Purkinje cell (primary cell): ENCODE measurements around the gene MC1R. TPM values are rescaled to one million over a fixed set of nuclear protein-coding genes. Genes with fewer than 3 reads are reported as not detected.

Experiments used
- polyA plus RNA-seq: library from polyadenylated mRNA; unstranded; fragments of >200 nt; fragmentation: Nextera tagmentation; gene quantifications from 2 replicates; pipeline ENCODE4 v1.2.1, GENCODE V29; 2014

Gene MC1R
- polyA plus RNA-seq = 0.09 and 1.0 TPM in 2 replicates

DNA sequence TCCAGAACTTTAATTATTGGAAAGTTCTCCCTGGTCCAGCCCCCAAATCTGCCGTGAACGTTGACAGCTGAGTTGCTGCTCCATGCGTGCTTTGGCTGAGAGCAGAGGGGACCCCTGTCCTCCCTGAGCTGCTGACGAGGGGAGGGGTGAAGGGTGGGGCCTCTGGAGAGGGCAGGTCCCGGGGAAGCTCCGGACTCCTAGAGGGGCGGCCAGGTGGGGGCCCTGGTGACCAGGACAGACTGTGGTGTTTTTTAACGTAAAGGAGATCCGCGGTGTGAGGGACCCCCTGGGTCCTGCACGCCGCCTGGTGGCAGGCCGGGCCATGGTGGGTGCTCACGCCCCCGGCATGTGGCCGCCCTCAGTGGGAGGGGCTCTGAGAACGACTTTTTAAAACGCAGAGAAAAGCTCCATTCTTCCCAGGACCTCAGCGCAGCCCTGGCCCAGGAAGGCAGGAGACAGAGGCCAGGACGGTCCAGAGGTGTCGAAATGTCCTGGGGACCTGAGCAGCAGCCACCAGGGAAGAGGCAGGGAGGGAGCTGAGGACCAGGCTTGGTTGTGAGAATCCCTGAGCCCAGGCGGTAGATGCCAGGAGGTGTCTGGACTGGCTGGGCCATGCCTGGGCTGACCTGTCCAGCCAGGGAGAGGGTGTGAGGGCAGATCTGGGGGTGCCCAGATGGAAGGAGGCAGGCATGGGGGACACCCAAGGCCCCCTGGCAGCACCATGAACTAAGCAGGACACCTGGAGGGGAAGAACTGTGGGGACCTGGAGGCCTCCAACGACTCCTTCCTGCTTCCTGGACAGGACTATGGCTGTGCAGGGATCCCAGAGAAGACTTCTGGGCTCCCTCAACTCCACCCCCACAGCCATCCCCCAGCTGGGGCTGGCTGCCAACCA, at the start of gene MC1R:
Gene MC1R (plus strand): TSS at position 410 of the 895 bp plus-strand sequence. CDS start 397 bp downstream, at position 807.

DNA sequence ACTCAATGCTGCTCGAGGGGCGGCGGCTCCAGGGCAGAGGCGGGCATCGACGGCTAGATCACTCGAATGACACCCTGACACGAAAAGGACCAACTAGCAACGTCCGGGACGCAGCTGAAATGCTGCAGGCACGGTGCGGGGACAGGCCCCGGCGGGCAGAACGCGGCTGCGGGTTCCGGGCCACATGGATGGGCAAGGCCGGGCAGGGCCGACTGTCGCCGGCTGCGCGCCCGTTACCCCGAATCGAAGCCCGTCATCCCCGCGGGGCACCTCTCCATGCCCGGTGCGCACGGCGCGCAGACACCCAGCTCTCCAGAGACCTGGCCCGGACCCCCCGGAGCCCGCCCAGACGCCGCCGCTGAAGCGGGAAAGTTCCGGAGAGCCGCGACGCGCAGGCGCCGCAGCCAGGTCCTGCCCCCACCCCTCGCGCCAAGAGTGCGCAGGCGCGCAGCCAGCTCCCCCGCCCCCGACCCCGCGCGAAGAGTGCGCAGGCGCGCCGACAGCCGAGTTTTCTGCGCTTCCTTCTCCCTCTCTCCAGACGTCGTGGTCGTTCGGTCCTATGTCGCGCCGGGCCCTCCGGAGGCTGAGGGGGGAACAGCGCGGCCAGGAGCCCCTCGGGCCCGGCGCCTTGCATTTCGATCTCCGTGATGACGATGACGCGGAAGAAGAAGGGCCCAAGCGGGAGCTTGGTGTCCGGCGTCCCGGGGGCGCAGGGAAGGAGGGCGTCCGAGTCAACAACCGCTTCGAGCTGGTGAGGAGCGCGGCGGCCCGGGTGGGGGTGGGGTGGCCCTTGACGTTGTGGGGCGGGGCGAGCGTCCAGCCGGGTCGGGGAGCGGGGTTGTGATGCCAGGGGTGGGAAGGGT, 45.3 kb upstream of the MC1R start, which contains the start of gene TCF25:
Gene TCF25 (plus strand): TSS at position 484 of the 863 bp plus-strand sequence. CDS start 76 bp downstream, at position 560.

DNA sequence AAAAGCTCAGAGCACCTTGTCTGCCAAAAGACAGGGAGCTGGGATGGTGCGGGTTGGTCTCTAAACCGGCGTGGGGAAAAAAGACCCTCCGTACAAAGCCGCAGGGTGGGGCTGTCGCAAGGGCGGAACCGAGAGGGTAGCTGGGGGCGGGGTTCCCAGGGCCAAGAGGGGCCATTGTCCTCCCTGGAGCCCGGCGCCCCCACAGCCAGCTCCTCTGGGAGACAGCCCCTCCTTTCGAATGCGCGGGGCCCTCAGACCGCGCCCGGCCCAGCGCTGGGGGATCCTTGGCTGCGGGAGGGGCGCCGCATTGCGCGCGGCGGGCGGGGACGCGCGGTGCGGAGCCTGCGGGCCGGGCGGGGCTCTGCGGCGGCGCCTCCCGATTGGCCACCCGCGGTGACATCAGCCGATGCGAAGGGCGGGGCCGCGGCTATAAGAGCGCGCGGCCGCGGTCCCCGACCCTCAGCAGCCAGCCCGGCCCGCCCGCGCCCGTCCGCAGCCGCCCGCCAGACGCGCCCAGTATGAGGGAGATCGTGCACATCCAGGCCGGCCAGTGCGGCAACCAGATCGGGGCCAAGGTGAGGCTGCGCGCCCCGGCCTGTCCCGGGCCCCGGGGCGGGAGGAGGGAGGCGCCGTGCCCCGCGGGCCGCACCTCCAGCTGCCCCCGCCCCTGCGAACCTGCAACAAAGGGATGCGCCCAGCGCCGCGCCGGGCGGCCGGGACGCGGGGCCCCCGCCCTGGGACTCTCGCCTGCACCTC, 4.4 kb downstream of the MC1R start, which contains the start of gene TUBB3:
Gene TUBB3 (plus strand): TSS at position 459 of the 756 bp plus-strand sequence. CDS start 60 bp downstream, at position 519.

Other genes starting within 250 kb of the MC1R start
- gene CDK10, start 232.2 kb upstream of the MC1R start, polyA plus RNA-seq = 3.4 and 4.0 TPM in 2 replicates
- gene SPATA2L, start 217.2 kb upstream of the MC1R start, polyA plus RNA-seq = 0.73 and 1.2 TPM in 2 replicates
- 1.3 and 1.6 TPM in 2 replicates for gene VPS9D1, start 198.0 kb upstream of the MC1R start, polyA plus RNA-seq
- 0.13 and 0.69 TPM in 2 replicates for gene ZNF276, start 197.3 kb upstream of the MC1R start, polyA plus RNA-seq
- not detected in 2 replicates for gene FANCA, start 102.2 kb upstream of the MC1R start, polyA plus RNA-seq
- 0.84 and 1.6 TPM in 2 replicates for gene SPIRE2, start 90.4 kb upstream of the MC1R start, polyA plus RNA-seq
- 70.6 and 108 TPM in 2 replicates for gene TCF25, start 45.3 kb upstream of the MC1R start, polyA plus RNA-seq
- gene TUBB3, start 4.5 kb downstream of the MC1R start, polyA plus RNA-seq = 77.9 and 96.8 TPM in 2 replicates
- gene DEF8, start 29.9 kb downstream of the MC1R start, polyA plus RNA-seq = 25.1 and 30.8 TPM in 2 replicates
- 36.5 and 52.1 TPM in 2 replicates for gene DBNDD1, start 100.6 kb downstream of the MC1R start, polyA plus RNA-seq
- gene PRDM7, start 158.5 kb downstream of the MC1R start, polyA plus RNA-seq = 0.18 TPM in 1 of 2 replicates, not detected in the other